ENCODE data around the gene HAND1. TPM values are rescaled to one million over a fixed set of nuclear protein-coding genes. Genes with fewer than 3 reads are reported as not detected.

The HAND1 gene
- total and polyA plus RNA-seq, 2 experiments from 2014 or later = not detected

GRCh38 chr5:154479160-154479943 lies 1.3 kb upstream of the HAND1 start:
- H3K4me3 Mint-ChIP-seq = peak overlapping the region; percentile 63
- no peaks in the 10 kb centered on the region for H3K79me2 ChIP-seq (replicated peaks; ENCODE audit: insufficient read depth)
- ATAC-seq (peak; percentile 1; the same call in 2 of the 3 replicates), DNase-seq (ENCODE audit: low spot score) (peak; percentile 81)
- no peak for TF ChIP-seq ZNF114 (CRISPR knock-in tag; IDR thresholded peaks at IDR 0.05)
- TF ChIP-seq EZH2 (IDR thresholded peaks at IDR 0.05; ENCODE audit: low read depth, unreplicated experiment) = peak; percentile 78
- TF ChIP-seq EZH2phosphoT487 (IDR thresholded peaks at IDR 0.05; ENCODE audit: unreplicated experiment) = peak; percentile 49
- H3K27me3 Mint-ChIP-seq (ENCODE audit: insufficient read depth, low read depth, poor library complexity) = peaks cover 100% of the 10 kb centered on the region
- H3K36me3 ChIP-seq (ENCODE audit: insufficient read depth) = no peaks in the 10 kb centered on the region
- H3K36me3 Mint-ChIP-seq (ENCODE audit: low read depth) = no peaks in the 10 kb centered on the region; the same call in 2 of the 3 replicates
- H3K4me1 ChIP-seq (ENCODE audit: insufficient read depth) = peaks cover 84% of the 10 kb centered on the region
- H3K4me3 ChIP-seq = peak overlapping the region; percentile 63
- no peak overlapping the region; the same call in 1 of the 2 replicates for H2AFZ ChIP-seq
- no peak overlapping the region for H3K27ac ChIP-seq (ENCODE audit: low read depth)
- H3K4me1 Mint-ChIP-seq = peaks cover 66% of the 10 kb centered on the region
- H3K27ac Mint-ChIP-seq = no peak overlapping the region
- peaks cover 35% of the 10 kb centered on the region for H4K20me1 ChIP-seq (replicated peaks; ENCODE audit: insufficient read depth)
- no peaks in the 10 kb centered on the region; the same call in 2 of the 3 replicates for H3K9me3 Mint-ChIP-seq
- peaks cover 100% of the 10 kb centered on the region for H3K27me3 ChIP-seq (ENCODE audit: insufficient read depth)
- H3K4me2 ChIP-seq = peak overlapping the region; percentile 92
- H3K9me2 ChIP-seq (ENCODE audit: insufficient read depth) = no peaks in the 10 kb centered on the region
- peaks cover 24% of the 10 kb centered on the region for H3F3A ChIP-seq (replicated peaks; ENCODE audit: low read depth)

- no peak overlapping the region for H3K27ac Mint-ChIP-seq
- H3K4me1 Mint-ChIP-seq = peaks cover 66% of the 10 kb centered on the region
- H3K79me2 ChIP-seq (replicated peaks; ENCODE audit: insufficient read depth) = no peaks in the 10 kb centered on the region
- H3K4me1 ChIP-seq (ENCODE audit: insufficient read depth) = peaks cover 84% of the 10 kb centered on the region
- H3K9me2 ChIP-seq (ENCODE audit: insufficient read depth) = no peaks in the 10 kb centered on the region
- H3K36me3 Mint-ChIP-seq (ENCODE audit: low read depth) = no peaks in the 10 kb centered on the region; the same call in 2 of the 3 replicates
- ATAC-seq (peak; percentile 7), DNase-seq (ENCODE audit: low spot score) (peak; percentile 73)
- H3K9me3 Mint-ChIP-seq = no peaks in the 10 kb centered on the region; the same call in 2 of the 3 replicates
- peaks cover 32% of the 10 kb centered on the region for H4K20me1 ChIP-seq (replicated peaks; ENCODE audit: insufficient read depth)
- H3K4me3 ChIP-seq = peak overlapping the region; percentile 63
- peaks cover 100% of the 10 kb centered on the region for H3K27me3 Mint-ChIP-seq (ENCODE audit: insufficient read depth, low read depth, poor library complexity)
- H2AFZ ChIP-seq = no peak overlapping the region; the same call in 1 of the 2 replicates
- TF ChIP-seq EZH2phosphoT487 (IDR thresholded peaks at IDR 0.05; ENCODE audit: unreplicated experiment) = peak; percentile 68
- TF ChIP-seq CREB1 (CRISPR knock-in tag; IDR thresholded peaks at IDR 0.05; ENCODE audit: low read depth) = no peak
- H3F3A ChIP-seq (replicated peaks; ENCODE audit: low read depth) = peaks cover 21% of the 10 kb centered on the region
- H3K4me3 Mint-ChIP-seq = peak overlapping the region; percentile 63
- H3K4me2 ChIP-seq = peak overlapping the region; percentile 92
- H3K27me3 ChIP-seq (ENCODE audit: insufficient read depth) = peaks cover 100% of the 10 kb centered on the region
- no peaks in the 10 kb centered on the region for H3K36me3 ChIP-seq (ENCODE audit: insufficient read depth)
- H3K27ac ChIP-seq (ENCODE audit: low read depth) = no peak overlapping the region
These were observed 729 bp upstream of the HAND1 start for GRCh38 chr5:154478752-154479159.

GRCh38 chr5:154477382-154478223 lies 424 bp downstream of the HAND1 start:
- H3K36me3 ChIP-seq (ENCODE audit: insufficient read depth) = no peaks in the 10 kb centered on the region
- peaks cover 67% of the 10 kb centered on the region for H3K4me1 Mint-ChIP-seq
- H3K4me2 ChIP-seq = peak overlapping the region; percentile 92
- peak overlapping the region; percentile 91 for H2AFZ ChIP-seq
- H4K20me1 ChIP-seq (replicated peaks; ENCODE audit: insufficient read depth) = peaks cover 27% of the 10 kb centered on the region
- no peaks in the 10 kb centered on the region for H3K79me2 ChIP-seq (replicated peaks; ENCODE audit: insufficient read depth)
- H3K4me1 ChIP-seq (ENCODE audit: insufficient read depth) = peaks cover 82% of the 10 kb centered on the region
- ATAC-seq (peak; percentile 4), DNase-seq (ENCODE audit: low spot score) (peak; percentile 64)
- H3K4me3 Mint-ChIP-seq = peak overlapping the region; percentile 63
- TF ChIP-seq NANOG (IDR thresholded peaks at IDR 0.05; ENCODE audit: borderline replicate concordance) (no peak), STAT1 (IDR thresholded peaks at IDR 0.05; ENCODE audit: unreplicated experiment) (no peak), JUNB (IDR thresholded peaks at IDR 0.05; ENCODE audit: unreplicated experiment) (no peak), EZH2phosphoT487 (IDR thresholded peaks at IDR 0.05; ENCODE audit: unreplicated experiment) (peak; percentile 97), EZH2 (IDR thresholded peaks at IDR 0.05; ENCODE audit: low read depth, unreplicated experiment) (peak; percentile 93), CREB1 (CRISPR knock-in tag; IDR thresholded peaks at IDR 0.05; ENCODE audit: low read depth) (no peak)
- peaks cover 4% of the 10 kb centered on the region; the same call in 1 of the 3 replicates for H3K9me3 Mint-ChIP-seq
- peaks cover 100% of the 10 kb centered on the region for H3K27me3 ChIP-seq (ENCODE audit: insufficient read depth)
- H3K27me3 Mint-ChIP-seq (ENCODE audit: insufficient read depth, low read depth, poor library complexity) = peaks cover 100% of the 10 kb centered on the region
- H3K27ac Mint-ChIP-seq = no peak overlapping the region
- H3K27ac ChIP-seq (ENCODE audit: low read depth) = no peak overlapping the region
- H3K4me3 ChIP-seq = peak overlapping the region; percentile 63
- no peaks in the 10 kb centered on the region; the same call in 2 of the 3 replicates for H3K36me3 Mint-ChIP-seq (ENCODE audit: low read depth)
- H3K9me2 ChIP-seq (ENCODE audit: insufficient read depth) = no peaks in the 10 kb centered on the region
- peaks cover 19% of the 10 kb centered on the region for H3F3A ChIP-seq (replicated peaks; ENCODE audit: low read depth)
